Mucosa of descending colon (tissue), 3 donors: ENCODE measurements around the gene TNPO1. TPM values are rescaled to one million over a fixed set of nuclear protein-coding genes. Genes with fewer than 3 reads are reported as not detected.

ENCODE experiments used
- ATAC-seq: fragments of 200-7000 bp; cut with Tn5 transposase; one replicate; pipeline ENCODE4 v1.9.1; 2020; ENCODE audit warnings: mild to moderate bottlenecking, moderate library complexity
- DNase-seq, 3 donors: peaks; one replicate each; pipeline ENCODE4 v3.0.0-alpha.2; 2020
- H3K36me3 ChIP-seq: fragments of 200-600 bp; one replicate; pipeline ENCODE4 v1.8.0; 2021; ENCODE audit warnings: low read depth, mild to moderate bottlenecking
- H3K4me1 ChIP-seq: fragments of 200-600 bp; one replicate; pipeline ENCODE4 v1.8.0; 2021; ENCODE audit warnings: low read depth, mild to moderate bottlenecking
- H3K4me3 ChIP-seq: fragments of 200-600 bp; one replicate; pipeline ENCODE4 v1.8.0; 2021; ENCODE audit warnings: mild to moderate bottlenecking
- H3K9me3 ChIP-seq: fragments of 200-600 bp; one replicate; pipeline ENCODE4 v1.8.0; 2021; ENCODE audit warnings: mild to moderate bottlenecking
- intact Hi-C, 2 donors: fragments of 100-400 bp; cut with DNase I in 1 of 2; cut with micrococcal nuclease in 1 of 2; formaldehyde crosslinking; loops; one replicate each; pipeline versions ENCODE4 v1.11.0 to v1.11.1; 2022; cut with DNase I, micrococcal nuclease
- total RNA-seq, 3 donors: library from RNA; stranded (reverse); fragmentation: NEBNext Ultra II Directional in 2 of 3; extraction: Animal tissue kit (Norgen Biotek cat#: 25700) in 2 of 3; gene quantifications; one replicate each; pipeline versions ENCODE4 v1.2.1 to v1.2.4, GENCODE V29; 2021 to 2023
- TF ChIP-seq, protein P1 (sequence below): fragments of 200-600 bp; IDR thresholded peaks from one replicate; pipeline ENCODE4 v1.8.0; 2022; ENCODE audit warnings: antibody characterized with exemption, mild to moderate bottlenecking
- donor health status: DM: no; HTN: no; CAD: no; lungs with moderate emphysema.
- donor health status: DM: no; HTN: no; CAD: no.
- donor health status: DM: no; HTN: yes; CAD: no.

TNPO1 gene
- total RNA-seq, 3 donors from 2014 or later = 69.4 to 95.1 (median 76.8) TPM

DNA sequence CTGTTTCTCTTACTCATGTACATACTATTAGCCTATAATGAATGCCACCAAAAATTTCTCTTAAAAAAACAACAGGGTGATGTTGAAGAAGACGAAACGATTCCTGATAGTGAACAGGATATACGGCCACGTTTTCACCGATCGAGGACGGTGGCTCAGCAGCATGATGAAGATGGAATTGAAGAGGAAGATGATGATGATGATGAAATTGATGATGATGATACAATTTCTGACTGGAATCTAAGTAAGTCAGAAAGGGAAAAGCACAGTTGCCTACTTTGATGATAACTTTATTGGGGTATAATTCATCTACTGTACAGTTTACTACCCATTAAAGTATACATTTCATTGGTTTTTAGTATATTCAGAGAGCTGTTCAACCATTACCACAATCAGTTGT is 66.5 kb downstream of the TNPO1 start:
- intact Hi-C loops = no loop called here
- Histone ChIP-seq H3K4me1 (no peaks in the 10 kb centered on the region), H3K9me3 (no peaks in the 10 kb centered on the region), H3K36me3 (no peaks in the 10 kb centered on the region), H3K4me3 (no peak overlapping the region)
- TF ChIP-seq, protein P1, sequence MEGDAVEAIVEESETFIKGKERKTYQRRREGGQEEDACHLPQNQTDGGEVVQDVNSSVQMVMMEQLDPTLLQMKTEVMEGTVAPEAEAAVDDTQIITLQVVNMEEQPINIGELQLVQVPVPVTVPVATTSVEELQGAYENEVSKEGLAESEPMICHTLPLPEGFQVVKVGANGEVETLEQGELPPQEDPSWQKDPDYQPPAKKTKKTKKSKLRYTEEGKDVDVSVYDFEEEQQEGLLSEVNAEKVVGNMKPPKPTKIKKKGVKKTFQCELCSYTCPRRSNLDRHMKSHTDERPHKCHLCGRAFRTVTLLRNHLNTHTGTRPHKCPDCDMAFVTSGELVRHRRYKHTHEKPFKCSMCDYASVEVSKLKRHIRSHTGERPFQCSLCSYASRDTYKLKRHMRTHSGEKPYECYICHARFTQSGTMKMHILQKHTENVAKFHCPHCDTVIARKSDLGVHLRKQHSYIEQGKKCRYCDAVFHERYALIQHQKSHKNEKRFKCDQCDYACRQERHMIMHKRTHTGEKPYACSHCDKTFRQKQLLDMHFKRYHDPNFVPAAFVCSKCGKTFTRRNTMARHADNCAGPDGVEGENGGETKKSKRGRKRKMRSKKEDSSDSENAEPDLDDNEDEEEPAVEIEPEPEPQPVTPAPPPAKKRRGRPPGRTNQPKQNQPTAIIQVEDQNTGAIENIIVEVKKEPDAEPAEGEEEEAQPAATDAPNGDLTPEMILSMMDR = no peak
- no peak for DNase-seq
- no peak for ATAC-seq

DNA sequence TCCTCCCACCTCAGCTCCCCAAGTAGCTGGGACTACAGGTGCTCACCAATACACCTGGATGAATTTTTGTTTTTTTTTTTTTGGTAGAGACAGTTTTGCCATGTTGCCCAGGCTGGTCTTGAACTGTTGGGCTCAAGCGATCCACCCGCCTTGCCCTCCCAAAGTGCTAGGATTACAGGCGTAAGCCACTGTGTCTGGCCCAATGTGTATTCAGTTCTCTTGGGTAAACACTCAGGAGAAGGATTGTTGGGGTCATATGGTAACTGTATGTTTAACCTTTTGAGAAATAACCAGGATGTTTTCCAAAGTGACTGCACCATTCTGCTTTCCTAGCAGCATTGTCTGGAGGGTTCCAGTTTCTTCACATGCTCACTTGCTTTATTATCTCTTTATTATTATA is 67.4 kb downstream of the TNPO1 start:
- DNase-seq (no peak), ATAC-seq (no peak)
- intact Hi-C loops = no loop called here
- H3K4me1 ChIP-seq = no peaks in the 10 kb centered on the region
- no peak overlapping the region for H3K4me3 ChIP-seq
- TF ChIP-seq, protein P1 = no peak
- H3K36me3 ChIP-seq = no peaks in the 10 kb centered on the region
- no peaks in the 10 kb centered on the region for H3K9me3 ChIP-seq

DNA sequence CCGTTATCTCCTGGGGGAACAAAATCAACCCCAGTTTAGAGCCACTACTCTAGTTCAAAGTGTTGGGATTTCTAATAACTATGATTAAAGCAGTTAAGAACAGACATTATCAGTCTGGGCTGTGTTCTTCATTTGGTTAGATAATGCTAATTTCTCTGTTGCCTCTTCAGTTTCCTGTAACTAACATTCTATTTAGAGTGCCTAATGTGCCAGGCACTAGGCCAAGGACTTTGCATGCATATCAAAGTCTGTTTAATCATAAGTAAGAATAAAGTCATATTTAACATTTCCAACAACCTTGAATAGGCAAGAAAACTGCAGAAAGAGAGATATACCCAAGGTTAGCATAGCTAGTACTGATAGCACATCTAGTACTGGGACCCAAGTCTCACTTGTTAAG is 68.4 kb downstream of the TNPO1 start:
- Histone ChIP-seq H3K4me3 (no peak overlapping the region), H3K4me1 (no peaks in the 10 kb centered on the region), H3K36me3 (no peaks in the 10 kb centered on the region), H3K9me3 (no peaks in the 10 kb centered on the region)
- no peak for ATAC-seq
- TF ChIP-seq, protein P1 = no peak
- DNase-seq = no peak
- intact Hi-C loops = no loop called here

DNA sequence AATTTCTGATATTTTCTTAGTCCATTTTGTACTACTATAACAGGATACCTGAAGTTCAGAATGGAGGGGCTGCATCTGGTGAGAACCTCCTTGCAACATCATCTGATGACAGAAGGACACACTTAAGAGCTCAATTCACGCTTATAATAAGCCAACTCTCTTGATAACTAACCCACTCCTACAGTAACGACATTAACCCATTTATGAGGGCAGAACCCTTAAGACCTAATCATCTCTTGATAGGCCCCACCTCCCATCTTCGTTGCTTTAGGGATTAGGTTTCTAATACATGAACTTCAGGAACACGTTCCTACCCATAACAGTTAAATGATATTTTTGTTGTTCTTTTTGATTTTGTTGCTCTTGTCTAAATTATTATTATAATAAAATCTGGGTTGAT is 69.4 kb downstream of the TNPO1 start:
- no peaks in the 10 kb centered on the region for H3K4me1 ChIP-seq
- H3K36me3 ChIP-seq = no peaks in the 10 kb centered on the region
- TF ChIP-seq, protein P1 = no peak

DNA sequence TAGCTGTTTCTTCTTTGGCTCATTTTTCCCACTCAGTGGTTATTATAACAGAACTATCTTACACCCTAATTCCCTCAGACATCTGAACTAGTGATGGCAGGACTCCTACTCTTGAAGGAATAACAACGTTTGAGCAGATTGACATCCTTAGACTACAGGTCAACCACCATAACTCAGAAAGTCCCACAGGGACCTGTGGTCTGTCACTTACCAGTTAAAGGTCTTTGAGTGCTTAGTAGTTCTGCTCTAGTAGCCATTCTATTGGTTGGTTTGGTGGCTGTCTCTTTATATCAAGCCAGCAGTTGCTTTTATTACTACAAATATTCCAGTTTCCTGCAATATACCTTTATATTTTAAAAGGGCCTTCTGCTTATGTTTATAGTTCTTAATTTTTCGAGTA is 72.1 kb downstream of the TNPO1 start:
- Histone ChIP-seq H3K9me3 (no peaks in the 10 kb centered on the region), H3K4me3 (no peak overlapping the region), H3K36me3 (no peaks in the 10 kb centered on the region), H3K4me1 (no peaks in the 10 kb centered on the region)
- intact Hi-C loops = no loop called here
- ATAC-seq (no peak), DNase-seq (no peak)
- TF ChIP-seq, protein P1 = no peak

More for the DNA sequence above, 69.4 kb downstream of the TNPO1 start:
- H3K4me3 ChIP-seq = no peak overlapping the region
- intact Hi-C loops = no loop called here
- ATAC-seq (no peak), DNase-seq (no peak)
- no peaks in the 10 kb centered on the region for H3K9me3 ChIP-seq

DNA sequence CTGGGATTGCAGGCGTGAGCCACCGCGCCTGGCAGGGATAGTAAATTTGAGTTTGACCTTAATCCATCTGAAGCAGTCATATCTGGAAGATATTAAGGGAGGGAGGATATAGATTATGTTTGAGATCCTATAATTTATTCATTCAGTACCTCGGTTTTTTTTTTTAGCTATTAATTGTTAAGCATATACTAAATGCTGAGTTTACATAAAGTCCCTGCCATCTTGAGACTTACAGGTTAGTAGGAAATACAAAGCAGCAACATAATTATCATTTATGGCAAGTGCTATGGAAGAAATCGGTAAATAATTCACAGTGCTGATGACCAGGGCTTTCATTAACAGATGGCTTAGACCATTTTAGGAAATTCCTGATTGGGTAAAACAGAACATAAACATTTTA is 72.9 kb downstream of the TNPO1 start:
- Histone ChIP-seq H3K4me3 (no peak overlapping the region), H3K4me1 (no peaks in the 10 kb centered on the region), H3K36me3 (peaks cover 6% of the 10 kb centered on the region), H3K9me3 (no peaks in the 10 kb centered on the region)
- no peak for DNase-seq
- intact Hi-C loops = no loop called here
- no peak for ATAC-seq
- TF ChIP-seq, protein P1 = no peak
